Panc1 (cell line): ENCODE measurements around the gene OPN3. TPM values are rescaled to one million over a fixed set of nuclear protein-coding genes. Genes with fewer than 3 reads are reported as not detected.

Experiments
- ATAC-seq: fragments of 200-7000 bp; cut with Tn5 transposase; 2 replicates; pipeline ENCODE4 v1.9.1; 2020; ENCODE audit warnings: mild to moderate bottlenecking, moderate library complexity
- BruUV-seq: library from RNA; stranded (reverse); fragments of 400-500 nt; replicated peaks from 2 replicates; lab custom pipeline; 2021; lab: Mats Ljungman, UMichigan
- CTCF ChIA-PET: fragments of 300-600 bp; sonication (Branson Sonifier 250); formaldehyde crosslinking; loops from one replicate; lab custom pipeline; 2022; ENCODE audit warnings: antibody characterized with exemption; lab: Charles Lee
- POLR2A ChIA-PET: fragments of 300-600 bp; sonication (Branson Sonifier 250); formaldehyde crosslinking; loops from one replicate; lab custom pipeline; 2022; ENCODE audit warnings: antibody characterized with exemption; lab: Charles Lee
- DNase-seq: peaks from one replicate; pipeline ENCODE4 v3.0.0-alpha.2; 2010; ENCODE audit warnings: low read depth, low spot score
- H3K27ac ChIP-seq: 2 replicates; pipeline ENCODE4 v1.5.1; 2011; ENCODE audit warnings: mild to moderate bottlenecking, low read length, inconsistent platforms
- H3K27me3 ChIP-seq: fragments of 200-500 bp; sonication (Bioruptor generic); 2 replicates; pipeline ENCODE4 v1.6.0; 2014; ENCODE audit warnings: low read length, inconsistent platforms; ENCODE audit not compliant: control insufficient read depth, insufficient read depth
- H3K36me3 ChIP-seq: fragments of 200-500 bp; sonication (Bioruptor generic); 2 replicates; pipeline ENCODE4 v1.5.1; 2014; ENCODE audit warnings: inconsistent platforms, mild to moderate bottlenecking, low read length, moderate library complexity; ENCODE audit not compliant: control insufficient read depth, insufficient read depth
- H3K4me1 ChIP-seq: 2 replicates; pipeline ENCODE4 v1.5.1; 2011; ENCODE audit warnings: inconsistent platforms, mild to moderate bottlenecking, low read length, moderate library complexity; ENCODE audit not compliant: control insufficient read depth, insufficient read depth
- H3K4me3 ChIP-seq, 2 experiments: 2 replicates each; pipeline ENCODE4 v1.5.1; 2011 to 2012; ENCODE audit warnings: low read depth in 2 of 2, low read length in 2 of 2, mild to moderate bottlenecking in 2 of 2, inconsistent platforms in 1 of 2, moderate library complexity in 1 of 2
- H3K9me3 ChIP-seq: fragments of 200-500 bp; sonication (Bioruptor generic); 2 replicates; pipeline ENCODE4 v1.5.1; 2014; ENCODE audit warnings: low read depth, mild to moderate bottlenecking, inconsistent platforms, low read length, moderate library complexity; ENCODE audit not compliant: control insufficient read depth, insufficient read depth
- CTCF ChIP-seq: fragments of 450-650 bp; IDR thresholded peaks from 2 replicates; pipeline ENCODE4 v1.5.1; 2017; ENCODE audit warnings: mild to moderate bottlenecking
- POLR2AphosphoS5 ChIP-seq: IDR thresholded peaks from 2 replicates; pipeline ENCODE4 v1.6.1; 2012; ENCODE audit warnings: mild to moderate bottlenecking, low read depth, low read length, moderate library complexity
- REST ChIP-seq, 2 experiments: IDR thresholded peaks; 2 replicates each; pipeline ENCODE4 v1.6.1; 2011 to 2012; ENCODE audit warnings: low read depth in 2 of 2, control low read depth in 1 of 2, low read length in 1 of 2, mild to moderate bottlenecking in 1 of 2, moderate library complexity in 1 of 2; ENCODE audit not compliant: insufficient read depth in 1 of 2
- SIN3A ChIP-seq: IDR thresholded peaks from 2 replicates; pipeline ENCODE4 v1.6.1; 2012; ENCODE audit warnings: low read depth, mild to moderate bottlenecking, low read length, moderate library complexity, borderline replicate concordance; ENCODE audit not compliant: insufficient read depth
- TCF7L2 ChIP-seq: IDR thresholded peaks from 2 replicates; pipeline ENCODE4 v1.6.1; 2011; ENCODE audit warnings: mild to moderate bottlenecking, low read depth, low read length, inconsistent platforms
- in situ Hi-C: cut with HindIII; loops from 2 replicates; pipeline ENCODE4 v1.10.0; 2016; ENCODE audit warnings: low sequenced_read_pairs, low pct_unique_long_range_greater_than_20kb
- intact Hi-C: fragments of 100-400 bp; cut with micrococcal nuclease; formaldehyde crosslinking; loops from one replicate; pipeline ENCODE4 v1.10.0; 2022; ENCODE audit not compliant: unreplicated experiment
- total RNA-seq: library from RNA; stranded (reverse); gene quantifications from one replicate; pipeline ENCODE4 v1.2.1, GENCODE V29; 2021; ENCODE audit not compliant: unreplicated experiment

OPN3 gene
- total RNA-seq, 1 experiment from 2014 or later: 34.0 TPM

GRCh38 chr1:241654641-241655040 lies 14.5 kb upstream of the OPN3 start:
- ChIA-PET CTCF (no interaction called here), POLR2A (no interaction called here)
- in situ Hi-C loops: no loop called here
- DNase-seq (no peak), ATAC-seq (no peak)
- Histone ChIP-seq H3K4me3 (no peak overlapping the region), H3K4me1 (no peaks in the 10 kb centered on the region), H3K36me3 (no peaks in the 10 kb centered on the region), H3K27me3 (no peaks in the 10 kb centered on the region), H3K27ac (no peak overlapping the region), H3K9me3 (no peaks in the 10 kb centered on the region)
- intact Hi-C loops: no loop called here
- no TSS peak for BruUV-seq
- TF ChIP-seq CTCF (no peak), REST (IDR thresholded peaks at IDR 0.05; ENCODE audit: insufficient read depth in 1 of 2, low read depth in 2 of 2, low read length in 1 of 2) (no peak), SIN3A (no peak)

GRCh38 chr1:241654019-241654418 lies 13.8 kb upstream of the OPN3 start:
- intact Hi-C loops (no loop called here), in situ Hi-C loops (no loop called here)
- ATAC-seq (no peak), DNase-seq (no peak)
- CTCF ChIA-PET: no interaction called here
- Histone ChIP-seq H3K4me1 (no peaks in the 10 kb centered on the region), H3K4me3 (no peak overlapping the region), H3K36me3 (no peaks in the 10 kb centered on the region), H3K9me3 (no peaks in the 10 kb centered on the region), H3K27ac (no peak overlapping the region), H3K27me3 (no peaks in the 10 kb centered on the region)
- POLR2A ChIA-PET: no interaction called here
- no peak for TF ChIP-seq POLR2AphosphoS5
- no peak for TF ChIP-seq REST (IDR thresholded peaks at IDR 0.05; ENCODE audit: insufficient read depth in 1 of 2, low read depth in 2 of 2, low read length in 1 of 2)
- TF ChIP-seq TCF7L2: no peak
- no peak for TF ChIP-seq CTCF
- no peak for TF ChIP-seq SIN3A
- BruUV-seq: no TSS peak
